GM18870 (cell line): ENCODE measurements around the gene STK39.

Experiments used
- ATAC-seq: cut with Tn5 transposase; IDR thresholded peaks from one replicate; pipeline ENCODE4 v1.9.1; 2021; ENCODE audit warnings: moderate library complexity; ENCODE audit not compliant: unreplicated experiment

STK39 gene

DNA sequence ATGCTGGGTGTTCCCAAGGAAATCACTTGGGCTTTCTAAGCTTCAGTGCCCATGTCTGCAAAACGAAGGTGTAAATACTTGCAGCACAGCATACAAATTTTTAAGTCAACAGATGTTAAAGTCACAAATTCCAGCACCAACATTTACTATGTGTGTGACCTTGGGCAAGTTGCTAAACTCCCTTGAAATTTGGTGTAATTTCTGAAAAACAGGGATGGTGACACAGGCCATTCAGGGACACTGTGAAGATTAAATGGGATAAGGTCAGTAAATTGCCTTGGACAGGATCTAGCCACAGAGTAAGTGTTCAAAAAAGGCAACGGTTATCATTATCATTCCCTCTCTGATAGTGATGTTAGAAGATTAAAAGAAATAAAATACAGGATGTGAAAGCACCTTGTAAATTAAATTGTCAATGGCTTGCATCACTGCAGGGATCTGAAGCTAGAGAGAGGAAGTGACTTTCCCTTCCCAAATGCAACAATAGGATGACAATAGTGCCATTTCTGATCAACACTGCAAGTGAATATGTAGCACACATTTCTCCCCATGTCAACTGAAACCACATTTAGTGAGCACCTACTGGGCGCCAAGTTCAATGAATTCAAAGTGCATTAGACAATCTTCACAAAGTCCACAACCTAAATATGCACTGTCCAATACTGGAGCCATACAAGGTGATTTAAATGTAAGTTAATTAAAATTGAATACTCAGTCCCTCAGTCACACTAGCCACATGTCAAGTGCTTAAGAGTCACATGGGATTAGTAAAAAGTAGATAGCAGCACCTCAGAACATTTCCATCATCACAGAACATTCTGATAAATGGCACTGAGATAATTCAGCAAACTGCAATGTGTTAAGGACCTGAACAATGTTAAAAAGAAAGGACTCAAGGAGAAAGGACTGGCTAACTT, 81.2 kb downstream of the STK39 start:
- ATAC-seq, result no peak

DNA sequence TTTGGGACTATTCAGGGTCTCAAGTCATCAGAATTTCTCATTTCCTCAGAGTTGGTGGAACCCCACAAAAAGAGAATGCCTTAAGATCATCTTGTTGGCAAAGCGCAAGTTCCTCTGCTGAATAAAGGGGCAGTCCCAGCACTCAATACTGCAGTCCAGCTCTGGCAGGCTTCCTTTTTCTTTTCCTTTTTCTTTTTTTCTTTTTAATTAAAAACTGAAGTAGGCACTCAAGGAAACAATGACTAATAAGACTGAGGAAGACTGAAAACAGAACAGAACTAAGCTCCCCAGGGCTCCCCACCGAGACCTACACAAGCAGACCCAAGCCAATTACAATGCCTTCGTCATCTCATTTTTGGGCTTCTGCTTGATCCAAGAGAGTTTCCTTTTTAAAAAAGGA, 82.0 kb downstream of the STK39 start:
- ATAC-seq, result no peak

DNA sequence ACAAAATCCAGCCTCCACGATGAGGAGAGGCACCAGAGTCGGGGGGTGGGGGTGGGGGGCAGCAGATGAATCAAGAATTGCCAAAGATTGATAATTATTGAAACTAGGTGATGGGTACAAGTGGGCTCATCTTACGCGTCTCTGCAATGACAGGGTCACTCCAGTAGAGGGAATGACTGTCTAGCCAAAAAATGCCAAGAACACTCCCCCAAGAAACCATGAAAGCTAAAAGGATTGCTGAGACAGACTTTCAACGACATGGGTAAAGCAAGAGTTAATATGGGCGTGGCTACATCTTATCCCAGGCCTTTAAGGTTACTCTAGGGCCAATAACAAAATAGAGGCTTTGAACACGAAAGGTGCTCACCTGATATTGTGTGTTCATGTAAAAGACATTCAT, 86.5 kb downstream of the STK39 start:
- ATAC-seq, result no peak

DNA sequence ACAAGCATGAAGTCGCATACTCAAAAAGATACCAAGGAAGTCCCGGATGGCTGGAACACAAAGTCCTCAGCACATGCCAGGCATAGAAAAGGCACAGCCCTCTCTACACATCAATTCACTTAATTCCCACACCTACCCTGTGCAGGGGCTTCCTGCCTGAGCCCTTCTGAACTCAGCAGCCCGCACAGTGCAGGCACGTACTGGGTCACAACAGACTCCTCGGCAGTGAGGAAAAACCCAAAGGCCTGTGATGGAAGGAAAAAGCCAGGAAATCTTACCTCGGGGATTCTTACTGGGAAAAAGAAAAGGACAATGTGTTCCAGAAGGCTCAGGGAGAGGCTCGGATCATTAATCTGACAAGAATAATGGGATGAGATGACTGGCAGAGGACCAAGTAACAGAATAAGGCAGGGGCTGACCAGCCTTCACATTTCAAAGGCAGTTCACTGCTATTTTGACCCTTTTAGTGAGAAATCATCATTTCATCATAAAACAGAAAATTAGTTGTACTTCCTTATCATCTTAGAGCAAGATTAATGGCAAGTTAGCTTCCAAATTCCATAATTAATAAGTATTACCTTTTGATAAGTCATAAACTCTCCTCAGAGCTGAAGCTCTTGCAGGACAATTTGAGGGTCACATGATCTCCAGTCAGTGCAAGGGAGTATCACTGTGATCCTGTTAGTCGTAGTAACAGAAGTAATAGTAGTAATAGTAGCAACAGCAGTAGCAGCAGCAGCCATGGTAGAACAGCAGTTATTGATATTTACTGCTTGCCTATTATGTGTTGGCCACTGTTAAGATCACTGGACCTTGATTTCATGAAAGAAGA, 87.4 kb downstream of the STK39 start:
- ATAC-seq, result no peak

DNA sequence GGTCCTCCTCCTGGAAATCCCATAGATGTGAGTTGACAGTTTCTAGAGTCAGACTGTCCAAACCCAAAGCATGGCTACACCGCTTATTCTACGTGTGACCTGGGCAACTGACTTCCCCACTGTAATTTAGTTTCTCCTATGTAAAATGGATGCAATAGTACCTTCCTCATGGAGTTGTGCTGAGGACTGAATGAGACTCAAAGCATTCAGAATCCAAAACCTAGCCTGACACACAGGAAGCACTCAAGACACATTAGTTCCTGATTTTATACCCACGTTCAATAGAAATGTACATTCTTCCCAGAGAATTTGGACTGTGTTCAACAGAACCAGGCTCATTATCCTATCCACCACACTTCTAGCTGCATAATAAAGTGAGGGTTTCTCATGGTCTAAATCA, 88.8 kb downstream of the STK39 start:
- ATAC-seq, result no peak

DNA sequence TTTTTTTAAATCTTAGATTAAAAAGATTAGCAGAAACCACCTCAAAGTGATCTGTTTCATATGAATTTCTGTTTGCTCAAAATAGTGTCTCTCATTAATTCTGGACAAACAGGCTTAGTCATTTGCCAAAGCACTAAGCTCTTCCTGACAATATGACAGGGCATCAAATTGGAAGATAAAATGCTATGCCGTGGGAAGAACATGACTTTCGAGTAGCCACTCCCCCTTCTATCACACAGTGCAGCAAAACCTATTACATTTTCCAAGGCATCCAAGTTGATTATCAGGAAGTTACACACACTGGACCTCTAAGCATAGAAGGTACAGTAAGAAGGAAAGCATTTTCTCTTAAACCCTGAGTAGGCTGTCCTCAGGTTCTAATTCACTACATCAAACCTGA, 89.5 kb downstream of the STK39 start:
- ATAC-seq, result no peak

DNA sequence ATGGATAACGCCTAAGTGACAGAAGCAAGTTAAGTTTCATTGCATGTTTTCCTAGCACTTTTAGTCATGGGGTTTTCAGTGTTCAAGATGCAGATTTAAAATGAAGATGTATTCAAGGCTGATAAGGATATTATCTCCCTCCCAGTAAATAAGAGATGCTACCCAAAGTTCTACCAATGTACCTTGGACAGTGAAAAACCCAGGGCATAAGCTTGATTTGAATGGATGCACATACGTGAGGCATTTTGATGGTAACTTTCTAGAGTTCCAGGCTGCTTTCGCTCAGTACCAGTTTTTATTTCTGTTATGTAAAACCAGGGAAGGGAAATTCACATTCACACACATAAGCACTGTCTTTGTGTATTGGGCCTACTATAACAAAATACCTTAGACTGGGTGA, 90.3 kb downstream of the STK39 start:
- ATAC-seq, result no peak

DNA sequence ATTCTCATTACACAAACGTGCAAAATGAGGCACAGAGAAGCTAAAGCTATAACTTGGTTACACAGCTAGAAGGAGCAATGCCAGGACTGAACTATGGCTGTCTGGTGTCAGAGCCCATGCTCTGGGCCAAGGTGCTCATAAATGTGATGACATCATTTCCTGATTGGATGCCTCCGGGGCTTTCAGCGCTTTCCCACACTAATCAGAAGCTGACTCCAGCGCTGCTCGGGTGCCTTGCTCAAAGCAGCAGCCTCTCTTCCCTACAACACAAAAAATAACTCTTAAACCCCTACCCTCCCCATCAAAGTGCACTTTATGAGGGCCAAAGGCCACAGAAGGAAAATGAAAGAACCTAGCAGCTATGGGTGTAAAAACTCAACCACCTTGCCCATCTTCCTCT, 90.7 kb downstream of the STK39 start:
- ATAC-seq, result no peak

DNA sequence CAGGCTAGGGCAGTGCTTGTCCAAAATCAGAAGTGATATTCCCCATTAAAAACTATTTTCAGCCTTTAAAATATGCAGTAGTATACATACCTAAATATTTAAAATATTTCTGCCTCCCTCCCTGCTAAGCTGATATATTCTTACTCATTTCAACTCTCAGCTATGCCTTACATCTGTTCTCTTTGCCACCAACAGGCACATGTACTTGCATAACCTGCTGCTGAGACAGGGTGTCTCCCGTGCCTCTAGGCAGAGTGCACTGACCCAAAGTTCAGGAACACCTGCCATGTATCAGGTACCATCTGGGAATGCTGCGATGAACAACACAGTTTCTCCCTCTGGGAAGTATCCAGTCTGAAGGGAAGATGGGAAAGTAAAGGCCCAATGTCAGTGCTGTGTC, 91.7 kb downstream of the STK39 start:
- ATAC-seq, result no peak

DNA sequence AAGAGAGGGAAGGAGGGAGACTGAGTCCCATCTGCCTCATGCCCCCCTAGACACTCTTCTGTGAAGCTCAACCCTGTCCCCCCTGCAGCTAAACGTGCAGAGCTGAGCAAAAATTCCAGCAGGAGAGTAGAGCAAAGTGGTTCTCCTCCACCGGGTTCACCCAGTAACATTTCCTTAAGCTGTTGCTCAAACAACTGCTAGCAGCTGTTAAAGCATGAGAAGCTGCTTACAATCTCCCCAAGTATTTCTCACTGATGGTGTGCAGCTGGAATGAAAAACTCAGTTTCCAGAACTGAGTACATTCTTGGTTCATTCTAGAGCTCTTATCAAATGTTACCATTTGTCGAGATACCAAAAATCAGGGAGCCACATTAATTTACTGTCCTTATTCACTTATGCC, 92.3 kb downstream of the STK39 start:
- ATAC-seq, result no peak

DNA sequence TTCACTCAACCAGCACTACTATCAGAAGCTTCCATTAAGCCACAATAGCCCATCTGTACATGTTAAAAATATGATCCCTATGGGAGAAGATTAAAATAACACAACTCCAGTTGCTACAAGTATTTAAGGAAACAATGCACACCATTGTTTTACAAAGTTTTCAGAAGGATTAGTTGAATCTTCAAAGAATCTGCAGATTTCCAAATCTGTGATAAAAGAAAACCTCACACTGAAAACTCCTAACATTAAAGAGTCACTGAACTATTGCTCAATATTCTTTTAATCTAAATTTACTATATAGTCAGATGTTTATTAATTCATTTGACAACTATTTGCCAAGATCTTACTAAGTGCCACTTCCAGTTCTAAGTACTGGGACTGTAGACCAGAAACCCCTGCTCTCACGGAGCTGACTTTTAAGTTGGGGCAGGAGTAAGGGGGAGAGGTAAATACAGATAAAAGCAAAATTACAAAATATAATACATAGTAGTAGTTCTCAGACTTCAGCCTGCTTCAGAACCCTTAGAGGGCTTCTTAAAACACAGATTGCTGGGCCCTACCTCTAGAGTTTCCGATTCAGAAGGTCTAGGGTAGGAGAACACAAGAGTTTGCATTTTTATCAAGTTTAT, 94.4 kb downstream of the STK39 start:
- no peak for ATAC-seq

DNA sequence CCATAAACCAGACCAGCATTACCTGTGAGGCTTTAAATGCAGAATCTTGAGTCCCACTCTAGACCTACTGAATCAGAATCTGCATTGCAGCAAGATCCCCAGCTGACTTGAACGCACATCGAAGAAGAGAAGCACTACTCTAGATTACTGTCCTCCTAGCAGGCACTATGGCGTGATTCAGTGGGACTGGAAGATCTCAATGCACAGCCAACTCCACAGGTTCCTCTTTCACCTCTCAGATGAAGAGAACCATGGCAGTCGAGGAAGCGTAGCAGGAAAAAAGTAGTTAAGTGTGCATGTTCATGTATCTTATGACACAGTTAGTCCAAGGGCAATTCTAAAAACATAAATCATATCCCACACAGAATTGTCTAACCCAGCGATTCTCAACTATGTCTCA, 97.4 kb downstream of the STK39 start:
- no peak for ATAC-seq

DNA sequence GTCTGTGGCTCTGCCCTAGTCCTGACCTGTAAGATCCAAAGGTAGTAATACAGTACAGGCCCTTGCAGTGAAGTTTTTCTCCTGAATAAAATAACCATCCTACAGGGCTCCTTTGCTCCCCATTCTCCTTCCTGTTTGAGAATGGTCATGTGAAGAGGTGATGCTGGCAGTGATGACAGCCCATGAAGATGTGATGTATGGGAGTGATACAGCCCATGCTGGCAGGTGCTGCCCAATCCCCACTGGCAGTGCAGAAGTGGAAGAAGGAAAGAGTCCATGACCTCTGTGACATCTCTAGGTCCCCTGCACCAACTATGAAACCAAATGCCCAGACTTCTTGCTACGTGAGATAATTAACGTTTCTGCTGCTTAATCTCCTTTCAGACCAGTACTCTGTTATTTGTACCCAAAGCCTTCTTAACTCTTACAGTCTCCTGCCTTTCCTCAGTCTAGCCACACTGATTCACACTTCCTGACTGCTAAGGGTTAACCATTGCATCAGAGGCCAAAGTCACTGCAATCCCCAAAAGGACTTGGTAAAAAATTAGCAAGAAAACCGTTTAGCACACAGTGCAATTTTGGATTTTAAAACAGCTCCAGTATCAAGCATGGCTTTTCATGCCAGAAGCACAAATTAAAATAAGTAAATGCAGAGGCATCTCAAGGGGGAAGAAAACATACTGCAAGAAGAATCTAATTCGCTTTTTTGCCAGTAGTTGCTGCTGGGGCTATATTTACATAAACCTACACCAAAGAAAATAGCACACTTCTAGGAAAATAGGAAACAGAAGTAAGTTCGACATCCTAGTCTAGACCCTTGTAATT, 98.0 kb downstream of the STK39 start:
- ATAC-seq, result no peak

DNA sequence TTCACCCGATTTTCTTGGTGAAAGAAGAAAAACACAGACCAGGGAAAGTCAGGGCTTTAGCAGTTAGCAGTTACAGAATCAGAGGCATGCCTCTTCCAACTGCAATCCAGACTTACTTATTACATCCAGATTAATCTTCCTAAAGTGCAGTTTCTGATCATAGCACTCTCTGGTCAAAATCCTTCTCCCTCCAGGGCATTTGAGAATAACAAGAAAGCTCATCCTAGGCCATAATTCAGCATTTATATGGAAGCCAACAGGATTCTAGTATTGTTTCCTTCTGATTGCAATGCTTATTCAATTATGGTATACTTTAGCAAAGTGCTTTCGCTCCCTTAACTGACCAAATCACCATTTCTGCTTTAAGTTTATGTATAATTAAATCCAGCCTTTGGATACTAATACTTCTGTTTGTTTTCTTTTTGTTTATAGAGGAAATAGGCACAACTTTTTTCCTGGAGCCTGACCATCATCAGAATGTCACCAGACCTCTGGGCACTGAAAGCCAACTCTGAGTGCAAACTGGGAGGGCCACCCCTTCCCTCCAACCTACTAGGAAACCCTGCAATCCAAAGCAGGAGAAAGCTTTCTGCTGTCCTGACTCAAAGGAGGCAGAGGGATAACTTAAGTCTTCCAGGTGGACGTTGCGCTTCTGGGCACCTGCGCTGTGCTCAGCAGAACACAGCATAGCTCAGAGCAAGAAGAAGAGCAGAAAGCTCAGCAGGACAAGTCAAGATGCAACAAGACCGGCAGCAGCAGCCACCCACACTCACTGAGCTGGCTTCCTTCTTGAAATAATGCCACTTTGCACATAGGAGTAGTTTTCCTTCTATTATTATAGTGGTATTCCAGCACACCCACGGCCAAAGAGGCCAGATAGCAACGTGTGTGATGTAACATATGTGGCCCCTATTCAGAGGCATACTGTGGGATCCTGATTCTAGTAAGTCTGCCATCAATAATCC, 99.3 kb downstream of the STK39 start:
- no peak for ATAC-seq

DNA sequence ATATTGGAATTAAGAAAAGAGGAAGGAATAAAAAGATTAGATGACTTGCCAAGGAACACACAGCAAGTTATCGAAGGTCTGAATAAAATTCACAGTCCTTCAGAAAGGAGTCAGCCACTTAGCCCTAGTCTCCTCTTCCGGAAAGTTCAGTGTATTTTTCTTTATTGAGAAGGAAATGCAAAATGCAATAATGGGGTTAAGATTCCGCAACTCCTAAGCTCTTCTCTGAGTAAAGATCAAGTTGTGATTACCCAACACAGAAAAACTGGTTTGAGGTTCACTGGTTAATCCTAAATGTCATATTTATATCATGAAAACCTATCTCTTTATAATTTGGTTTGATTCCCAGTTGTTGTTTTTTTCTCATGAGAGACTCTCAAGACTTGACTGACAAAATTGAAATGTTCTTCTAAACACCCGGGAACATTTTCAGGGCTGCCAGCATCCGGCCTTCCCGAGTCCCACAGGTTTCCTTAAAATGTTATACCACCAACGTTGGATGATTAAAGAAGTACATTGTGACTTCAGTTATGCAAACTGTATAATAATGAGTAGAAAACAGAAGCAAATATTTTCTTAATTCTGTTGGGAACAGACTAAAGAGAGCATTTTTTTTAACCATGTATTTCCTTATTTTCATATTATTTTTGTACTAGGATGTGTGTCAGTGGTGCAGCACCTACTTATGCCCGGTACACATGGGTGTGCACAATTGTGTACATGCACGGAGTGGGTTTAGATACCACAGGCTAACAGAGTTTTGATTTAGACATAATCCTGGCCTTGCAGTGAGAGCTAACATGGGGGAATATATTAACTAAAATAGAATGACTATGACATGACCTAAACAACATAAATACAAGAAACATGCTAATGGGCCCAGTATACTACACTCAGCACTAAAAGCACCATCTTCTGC, 100.2 kb downstream of the STK39 start:
- no peak for ATAC-seq

DNA sequence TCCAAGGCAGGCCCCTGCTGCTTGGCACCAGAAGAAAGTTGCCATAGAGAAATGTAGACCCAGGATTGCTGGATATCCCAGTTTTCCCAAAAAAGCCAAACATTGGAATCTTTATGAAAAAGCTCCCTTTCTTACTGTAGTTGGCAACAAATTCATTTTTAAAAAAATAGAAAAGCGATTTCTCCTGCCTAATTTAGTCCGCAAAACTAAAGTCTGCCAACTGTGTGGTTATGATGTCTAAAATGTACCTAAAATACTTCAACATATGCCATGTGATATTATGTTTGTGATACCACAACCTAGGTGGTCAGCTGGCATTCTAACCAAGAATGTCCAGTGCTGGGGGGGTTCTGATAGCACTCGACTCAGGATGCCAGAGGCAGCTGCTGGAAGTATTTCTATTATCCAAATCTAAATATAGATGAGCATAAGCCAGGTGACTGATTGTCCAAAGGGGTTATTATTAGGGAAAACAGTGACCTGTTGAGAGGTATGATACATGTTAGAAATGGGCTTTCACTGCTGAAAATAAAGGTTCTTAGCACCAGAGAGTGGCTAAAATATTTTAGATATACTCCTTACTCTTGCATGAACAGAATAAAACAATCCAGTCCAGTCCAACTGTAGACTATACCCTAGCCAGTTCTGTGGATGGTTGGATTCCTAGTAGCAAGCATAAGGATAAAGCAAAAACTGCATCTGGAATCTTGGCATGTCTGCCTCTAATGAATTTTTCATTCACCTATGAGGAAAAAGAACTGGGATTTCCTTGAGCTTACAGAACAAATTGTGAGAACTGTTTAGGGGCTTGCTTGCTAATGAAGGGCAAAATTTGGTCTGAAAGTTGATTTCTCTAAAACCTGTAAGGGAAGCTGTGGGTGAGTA, 101.7 kb downstream of the STK39 start:
- ATAC-seq, result no peak

DNA sequence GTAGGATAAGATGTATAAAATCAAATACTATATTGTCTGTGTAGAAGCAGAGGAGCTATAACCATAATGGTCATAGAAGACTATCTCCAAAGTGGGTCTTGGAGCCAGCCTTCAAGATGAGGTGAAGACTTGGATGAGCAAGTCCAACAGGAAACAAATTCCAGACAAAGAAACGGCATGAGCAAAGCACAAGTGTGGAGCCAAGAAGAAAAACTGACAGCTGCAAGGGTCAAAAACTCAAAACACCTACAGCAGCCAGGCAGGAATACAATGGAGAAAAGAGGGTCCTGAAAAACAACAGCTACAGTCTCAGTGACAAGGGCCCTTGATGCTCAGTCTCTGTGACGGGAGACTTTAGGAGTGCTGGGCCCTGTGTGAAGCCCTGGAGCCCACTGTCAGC, 102.4 kb downstream of the STK39 start:
- no peak for ATAC-seq

DNA sequence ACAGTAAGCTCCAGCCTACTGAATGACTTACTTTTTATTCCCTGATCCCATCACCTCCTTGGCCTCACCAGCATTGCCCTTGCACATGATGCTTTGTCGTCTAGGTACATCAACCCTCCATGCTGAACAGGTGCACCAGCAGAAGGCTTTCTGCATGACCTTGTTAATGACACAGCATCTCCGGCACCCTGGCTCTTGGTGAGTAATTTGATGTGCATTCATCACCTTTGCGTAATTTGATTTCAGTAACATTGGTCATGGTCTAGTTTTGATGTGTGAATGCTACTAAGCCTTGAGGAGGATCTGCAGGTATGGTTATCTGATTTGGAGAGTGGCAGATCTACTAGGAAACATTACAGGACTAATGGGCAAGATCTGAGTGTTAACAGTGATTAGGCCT, 103.6 kb downstream of the STK39 start:
- ATAC-seq, result no peak
